SK-N-SH treated with all-trans-retinoic acid at 6 μM for 48 hours (cell line): ENCODE results near the gene UBQLNL.

ENCODE experiments used
- ARNTL ChIP-seq: fragments of 450-650 bp; formaldehyde crosslinking; IDR thresholded peaks from 2 replicates; pipeline ENCODE4 v1.5.0; 2020; ENCODE audit warnings: low read depth, mild to moderate bottlenecking, moderate library complexity, borderline replicate concordance
- CREB5 ChIP-seq: fragments of 250-450 bp; sonication (Bioruptor Pico); IDR thresholded peaks from 2 replicates; pipeline ENCODE4 v1.5.1; 2020; ENCODE audit warnings: low read depth, mild to moderate bottlenecking, moderate library complexity
- TCF4 ChIP-seq: fragments of 250-450 bp; sonication (Bioruptor Pico); IDR thresholded peaks from 2 replicates; pipeline ENCODE4 v1.8.0; 2021; ENCODE audit warnings: mild to moderate bottlenecking, moderate library complexity, borderline replicate concordance
- ZFP3 ChIP-seq: fragments of 250-450 bp; sonication (Bioruptor Pico); IDR thresholded peaks from 2 replicates; pipeline ENCODE4 v1.5.0; 2020; ENCODE audit warnings: mild to moderate bottlenecking, moderate library complexity
- ZFP30 ChIP-seq: fragments of 450-650 bp; formaldehyde crosslinking; IDR thresholded peaks from 2 replicates; pipeline ENCODE4 v1.5.0; 2022; ENCODE audit warnings: mild to moderate bottlenecking, moderate library complexity

- TF ChIP-seq ARNTL (CRISPR knock-in tag) (no peak), ZFP30 (CRISPR knock-in tag) (no peak), CREB5 (no peak), ZFP3 (CRISPR knock-in tag) (no peak), TCF4 (CRISPR knock-in tag) (no peak)
These were observed 6.7 kb downstream of the UBQLNL start, which contains the start of gene UBQLN3 for GRCh38 chr11:5509803-5510202.
